Common myeloid progenitor, CD34-positive (primary cell): Measurements from ENCODE around the gene FBXW12.

ENCODE experiments used
- CTCF ChIA-PET: fragments of 350-600 bp; sonication (Branson Sonifier 250); formaldehyde crosslinking; loops from one replicate; lab custom pipeline; 2021; ENCODE audit warnings: antibody characterized with exemption; lab: Charles Lee
- POLR2A ChIA-PET: fragments of 350-600 bp; sonication (Branson Sonifier 250); formaldehyde crosslinking; loops from one replicate; lab custom pipeline; 2021; ENCODE audit warnings: antibody characterized with exemption; lab: Charles Lee
- DNase-seq, 3 donors: peaks; one replicate each; pipeline versions ENCODE4 v3.0.0 to v3.0.0-alpha.2; 2013
- H3K27ac ChIP-seq, 2 experiments: 1 replicate in 1 of 2; 2 replicates in 1 of 2; pipeline ENCODE4 v1.7.0; 2013; ENCODE audit warnings: inconsistent platforms in 2 of 2, low read length in 2 of 2, mild to moderate bottlenecking in 2 of 2, low read depth in 1 of 2, moderate library complexity in 1 of 2; ENCODE audit not compliant: severe bottlenecking in 2 of 2, insufficient read depth in 1 of 2, poor library complexity in 1 of 2
- H3K27me3 ChIP-seq, 5 experiments: replicated peaks in 2 of 5; 1 replicate in 3 of 5; 2 replicates in 2 of 5; pipeline versions ENCODE4 v1.6.1 to v1.7.0; 2013; ENCODE audit warnings: low read length in 4 of 5, mild to moderate bottlenecking in 2 of 5, moderate library complexity in 2 of 5, inconsistent platforms in 1 of 5; ENCODE audit not compliant: insufficient read depth in 5 of 5, control insufficient read depth in 4 of 5
- H3K36me3 ChIP-seq, 4 experiments: 1 replicate in 2 of 4; 2 replicates in 2 of 4; pipeline versions ENCODE4 v1.6.1 to v1.7.0; 2013; ENCODE audit warnings: low read length in 3 of 4, control low read depth in 1 of 4, mild to moderate bottlenecking in 1 of 4; ENCODE audit not compliant: control insufficient read depth in 4 of 4, insufficient read depth in 4 of 4
- H3K4me1 ChIP-seq, 4 experiments: 1 replicate in 3 of 4; 2 replicates in 1 of 4; pipeline versions ENCODE4 v1.6.1 to v1.7.1; 2013; ENCODE audit warnings: low read length in 3 of 4, mild to moderate bottlenecking in 3 of 4, control low read depth in 1 of 4, inconsistent platforms in 1 of 4, moderate library complexity in 1 of 4; ENCODE audit not compliant: control insufficient read depth in 4 of 4, insufficient read depth in 4 of 4; ENCODE audit errors: control extremely low read depth in 1 of 4
- H3K4me3 ChIP-seq, 7 experiments: 1 replicate in 4 of 7; 2 replicates in 3 of 7; pipeline versions ENCODE4 v1.5.1 to v1.7.0; 2013; ENCODE audit warnings: mild to moderate bottlenecking in 7 of 7, low read length in 6 of 7, moderate library complexity in 6 of 7, inconsistent platforms in 2 of 7, low read depth in 2 of 7, control low read depth in 1 of 7; ENCODE audit not compliant: insufficient read depth in 4 of 7, control insufficient read depth in 1 of 7; ENCODE audit errors: extremely low read depth in 1 of 7
- H3K9me3 ChIP-seq, 5 experiments: 1 replicate in 4 of 5; 2 replicates in 1 of 5; pipeline versions ENCODE4 v1.6.1 to v1.7.1; 2013; ENCODE audit warnings: low read length in 4 of 5, mild to moderate bottlenecking in 2 of 5, inconsistent platforms in 1 of 5, low read depth in 1 of 5, moderate library complexity in 1 of 5; ENCODE audit not compliant: control insufficient read depth in 4 of 5, insufficient read depth in 2 of 5; ENCODE audit errors: control extremely low read depth in 1 of 5
- WGBS: methylation state at CpG from one replicate; pipeline ENCODE4 v1.1.5; 2013; ENCODE audit not compliant: insufficient coverage; 5-methylcytosine and 5-hydroxymethylcytosine counted together

Gene FBXW12

DNA sequence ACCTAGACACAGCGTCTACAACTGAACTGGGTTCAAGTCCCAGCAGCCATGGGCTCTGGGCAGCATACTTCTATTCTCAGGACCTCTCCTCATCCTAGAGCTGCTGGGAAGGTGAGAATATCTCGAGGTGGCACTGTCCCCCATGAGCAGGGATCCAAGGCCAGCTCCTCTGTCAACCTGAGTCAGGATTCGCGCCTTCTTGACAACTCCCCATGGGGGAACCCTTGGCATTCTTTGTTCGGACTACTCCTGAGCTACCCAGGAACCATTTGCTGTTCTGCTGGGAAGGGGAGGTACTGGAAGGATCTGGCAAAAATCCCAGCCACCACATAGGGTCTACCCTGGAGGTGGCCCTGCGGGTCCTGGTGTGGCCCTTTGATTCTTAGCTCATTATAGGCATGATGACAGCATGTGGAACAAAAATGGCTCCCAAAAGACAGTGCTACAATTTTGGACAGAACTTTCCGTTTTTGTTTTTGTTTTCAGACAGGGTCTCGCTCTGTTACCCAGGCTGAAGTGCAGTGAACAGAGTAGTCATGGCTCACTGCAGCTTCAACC lies 35.6 kb downstream of the FBXW12 start:
- Histone ChIP-seq H3K27me3 (no peaks in the 10 kb centered on the region), H3K9me3 (no peaks in the 10 kb centered on the region), H3K4me3 (no peak overlapping the region), H3K4me1 (no peaks in the 10 kb centered on the region), H3K27ac (no peak overlapping the region), H3K36me3 (peaks cover 0 to 26% (median 7%) of the 10 kb centered on the region in 4 experiments)
- DNase-seq = no peak
- ChIA-PET POLR2A (no interaction called here), CTCF (interaction anchor here (0.5 to 3.9 kb wide), 8 partner anchors 11 to 139 kb away, joined by 3 to 14 read pairs (median 4); no protein-coding TSS in a partner anchor)
- WGBS = 96% methylated on average over 7 of the region's 8 CpGs

DNA sequence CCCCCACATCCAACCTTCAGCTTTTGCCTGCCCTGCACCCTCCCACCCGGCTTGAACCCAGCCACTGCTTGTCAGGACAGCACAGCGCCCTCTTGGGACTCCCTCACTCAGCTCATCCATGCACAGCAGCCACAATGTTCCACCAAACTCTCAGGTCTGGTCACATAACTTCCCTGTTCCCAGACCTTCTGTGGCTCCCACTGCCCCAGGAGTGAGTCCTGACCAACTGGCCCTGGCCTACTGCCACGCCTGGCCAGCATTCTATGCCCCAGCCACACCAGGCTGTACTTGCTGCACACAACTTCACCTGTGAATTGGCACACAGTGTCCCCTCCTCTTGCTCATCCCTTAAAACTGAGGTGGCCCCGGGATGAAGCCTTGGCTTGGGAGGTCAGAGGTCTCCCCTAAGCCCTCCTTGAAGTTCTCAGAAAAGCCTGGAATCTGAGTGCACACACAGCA lies 36.8 kb downstream of the FBXW12 start:
- Histone ChIP-seq H3K4me1 (no peaks in the 10 kb centered on the region), H3K27ac (no peak overlapping the region), H3K27me3 (no peaks in the 10 kb centered on the region), H3K36me3 (peaks cover 0 to 28% (median 7%) of the 10 kb centered on the region in 4 experiments), H3K4me3 (no peak overlapping the region), H3K9me3 (no peaks in the 10 kb centered on the region)
- ChIA-PET POLR2A (no interaction called here), CTCF (interaction anchor here (1.1 to 3.9 kb wide), 5 partner anchors 8 to 141 kb away, joined by 3 to 14 read pairs (median 4); no protein-coding TSS in a partner anchor)
- 95% methylated on average over 4 of the region's 4 CpGs for WGBS
- DNase-seq = no peak

DNA sequence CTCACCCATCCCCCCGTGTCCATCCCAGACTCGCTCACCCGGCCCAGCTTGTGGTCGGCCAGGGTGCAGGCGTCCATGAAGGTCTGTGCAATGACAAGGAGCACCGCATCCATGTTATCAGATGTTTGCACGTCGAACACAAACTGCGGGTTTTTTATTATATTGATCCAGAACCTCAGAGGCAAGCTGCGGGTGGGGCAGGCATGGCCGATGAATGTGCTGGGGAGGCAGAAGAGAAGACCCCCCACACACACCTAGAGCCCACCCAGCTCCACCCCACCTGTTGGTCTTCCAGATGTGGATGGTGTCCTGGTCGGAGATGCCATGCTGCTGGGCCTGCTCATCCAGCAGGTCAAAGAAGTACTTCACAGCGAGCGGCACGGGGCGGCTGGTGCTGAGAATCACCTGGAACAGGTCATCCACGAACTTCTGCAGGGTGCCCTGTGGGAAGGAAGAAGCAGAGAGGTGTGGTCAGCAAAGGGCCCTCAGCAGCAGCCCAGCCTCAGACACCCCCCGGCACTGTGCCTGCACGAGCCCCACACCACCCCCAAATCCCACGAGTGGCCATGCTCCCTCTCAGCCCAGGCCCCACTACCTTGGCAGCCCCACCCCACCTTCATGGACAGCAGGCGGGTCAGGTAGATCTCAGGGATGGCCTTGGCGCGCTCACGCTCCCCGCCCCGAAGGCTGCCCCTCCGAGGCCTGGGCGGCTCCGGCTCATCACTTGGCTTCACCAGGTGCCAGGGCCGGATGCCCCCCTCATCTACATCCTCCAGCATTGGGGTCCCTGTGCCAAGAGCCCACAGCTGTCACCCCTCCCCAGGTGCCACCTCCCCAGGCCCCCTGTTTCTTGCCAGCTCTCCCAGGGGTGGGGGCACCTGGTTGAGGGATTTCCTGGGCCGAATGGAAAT lies 37.5 kb downstream of the FBXW12 start:
- H3K27ac ChIP-seq = no peak overlapping the region
- 98% methylated on average over 26 of the region's 31 CpGs for WGBS
- H3K4me3 ChIP-seq = no peak overlapping the region
- H3K4me1 ChIP-seq = no peaks in the 10 kb centered on the region
- ChIA-PET POLR2A (no interaction called here), CTCF (interaction anchor here (1.2 to 3.9 kb wide), 3 partner anchors 9 to 141 kb away, joined by 3 to 14 read pairs (median 5); no protein-coding TSS in a partner anchor)
- H3K27me3 ChIP-seq = no peaks in the 10 kb centered on the region
- DNase-seq = no peak
- H3K9me3 ChIP-seq = no peaks in the 10 kb centered on the region
- H3K36me3 ChIP-seq = peaks cover 0 to 25% (median 6%) of the 10 kb centered on the region in 4 experiments

DNA sequence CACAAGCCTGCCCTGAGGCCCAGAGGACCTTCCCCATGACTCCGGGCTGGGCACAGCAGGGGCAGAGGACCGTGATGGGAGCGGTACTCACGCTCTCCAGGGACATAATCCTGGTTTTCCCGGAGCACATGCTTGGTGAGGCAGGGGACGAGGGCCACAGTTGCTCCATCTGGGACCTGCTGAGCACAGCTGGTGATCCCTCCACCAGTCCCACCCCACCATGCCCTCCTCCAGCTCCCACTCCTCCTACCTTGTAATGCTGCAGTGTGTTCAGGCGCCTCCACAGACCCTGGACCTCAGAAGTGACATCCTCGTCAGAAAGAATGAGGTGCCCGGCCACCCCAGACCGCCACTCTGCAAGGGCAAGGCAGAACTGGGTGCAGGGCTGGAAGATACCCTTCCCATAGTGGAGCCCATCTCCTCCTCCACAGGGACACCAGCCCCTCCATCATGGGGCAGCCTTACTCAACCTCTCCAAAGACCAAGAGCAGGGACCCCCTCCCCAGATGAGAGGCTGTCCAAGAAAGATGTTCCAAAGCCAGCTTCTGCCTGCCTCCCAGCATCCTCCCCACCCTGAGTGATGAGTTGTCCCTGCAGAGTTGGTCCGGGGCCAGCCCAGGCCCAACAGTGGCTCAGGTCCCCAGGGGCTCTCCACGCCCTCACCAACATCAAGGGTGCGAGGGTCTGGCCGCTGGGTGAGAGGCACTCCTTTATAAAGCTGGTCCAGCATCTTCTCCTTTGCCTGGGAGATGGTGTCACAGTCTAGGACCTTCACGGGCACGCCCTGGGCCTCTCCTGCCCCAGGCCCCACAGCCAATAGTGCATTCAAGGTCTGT lies 38.4 kb downstream of the FBXW12 start:
- Histone ChIP-seq H3K36me3 (peaks cover 0 to 30% (median 5%) of the 10 kb centered on the region in 4 experiments), H3K27ac (no peak overlapping the region), H3K9me3 (no peaks in the 10 kb centered on the region), H3K4me1 (no peaks in the 10 kb centered on the region), H3K27me3 (no peaks in the 10 kb centered on the region), H3K4me3 (no peak overlapping the region)
- no peak for DNase-seq
- ChIA-PET POLR2A (no interaction called here), CTCF (interaction anchor here (1.2 kb wide), 1 partner anchor 10 kb away, joined by 3 read pairs; no protein-coding TSS in a partner anchor)
- WGBS = 98% methylated on average over 16 of the region's 16 CpGs

DNA sequence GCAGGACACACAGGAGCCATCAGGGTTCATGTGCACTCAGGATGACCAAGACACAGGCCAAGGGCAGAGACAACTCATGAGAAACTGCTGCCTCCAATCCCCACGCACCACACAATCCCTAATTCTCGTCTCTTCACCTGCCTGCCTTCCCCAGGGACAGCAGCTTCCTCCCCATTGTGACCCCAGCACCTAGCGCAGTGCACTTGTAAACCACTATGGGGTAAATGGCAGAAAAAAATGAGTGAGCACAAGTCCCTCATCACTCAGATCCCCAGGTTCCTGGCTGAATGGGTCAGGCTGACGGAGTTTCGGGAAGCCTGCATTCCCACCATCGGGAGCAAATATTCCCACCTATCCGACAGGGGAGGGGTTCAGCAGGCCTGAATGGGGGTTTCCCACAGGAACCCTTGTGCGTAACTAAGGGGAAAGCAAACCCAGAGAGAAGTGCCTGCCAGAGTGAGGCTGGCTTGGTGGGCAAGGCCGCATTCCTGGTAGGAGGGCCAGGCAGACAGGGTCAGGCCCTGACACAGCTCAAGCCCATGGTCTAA lies 39.1 kb downstream of the FBXW12 start:
- no peak for DNase-seq
- Histone ChIP-seq H3K36me3 (peaks cover 0 to 33% (median 5%) of the 10 kb centered on the region in 4 experiments), H3K4me3 (no peak overlapping the region), H3K27me3 (no peaks in the 10 kb centered on the region), H3K27ac (no peak overlapping the region), H3K9me3 (no peaks in the 10 kb centered on the region), H3K4me1 (no peaks in the 10 kb centered on the region)
- ChIA-PET POLR2A (no interaction called here), CTCF (interaction anchor here (1.0 to 1.8 kb wide), 3 partner anchors 10 to 25 kb away, joined by 3 to 6 read pairs (median 4); no protein-coding TSS in a partner anchor)
- WGBS = 98% methylated on average over 8 of the region's 9 CpGs

DNA sequence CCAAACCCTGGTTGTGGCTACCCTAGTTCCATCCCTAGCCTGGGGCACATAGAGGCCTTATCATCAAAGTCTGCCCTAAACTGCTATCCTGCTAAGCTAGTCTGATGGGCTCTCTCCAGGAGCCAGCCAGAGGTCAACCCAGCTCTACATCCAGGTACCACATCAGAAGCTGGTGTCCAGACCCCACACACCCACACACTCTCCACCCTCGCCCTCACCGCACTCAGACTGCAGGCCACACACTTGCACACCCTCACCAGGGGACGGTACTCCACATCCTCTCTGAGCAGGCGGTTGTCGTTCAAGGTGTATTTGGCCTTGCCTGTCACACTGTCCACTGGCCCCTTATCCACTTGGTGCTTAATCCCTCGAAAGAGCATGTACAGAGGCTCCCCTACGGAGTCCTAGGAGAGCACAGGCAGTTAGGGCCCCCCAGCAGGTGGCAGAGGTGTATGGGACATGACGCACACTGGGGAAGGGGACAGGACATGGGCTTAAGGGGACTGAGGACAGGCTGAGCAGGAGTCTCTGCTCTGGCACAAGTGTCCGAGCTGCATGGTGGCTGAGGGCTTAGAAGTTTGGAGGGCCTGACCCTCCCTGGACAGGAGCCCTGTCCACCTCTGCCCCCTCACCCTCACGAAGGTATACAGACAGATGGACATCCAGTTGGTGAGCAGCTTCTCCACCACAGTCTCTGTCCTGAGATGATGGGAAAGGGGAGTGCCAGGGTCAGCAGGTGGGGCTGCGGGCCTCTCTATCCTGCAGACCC lies 39.8 kb downstream of the FBXW12 start:
- POLR2A ChIA-PET = no interaction called here
- DNase-seq = no peak
- WGBS = 98% methylated on average over 10 of the region's 11 CpGs
- Histone ChIP-seq H3K4me3 (no peak overlapping the region), H3K27ac (no peak overlapping the region), H3K9me3 (no peaks in the 10 kb centered on the region), H3K27me3 (no peaks in the 10 kb centered on the region), H3K36me3 (peaks cover 0 to 33% (median 5%) of the 10 kb centered on the region in 4 experiments), H3K4me1 (no peaks in the 10 kb centered on the region)
- CTCF ChIA-PET = interaction anchor here (0.8 to 1.8 kb wide), 7 partner anchors 10 to 473 kb away, joined by 3 to 6 read pairs (median 3); no protein-coding TSS in a partner anchor
